Kasumi-1 (cell line): ENCODE measurements around the gene MMP21.

Source experiments
- DNase-seq, 2 experiments: peaks; one replicate each; lab custom pipeline; 2025; lab: John Stamatoyannopoulos, UW

MMP21 gene

DNA sequence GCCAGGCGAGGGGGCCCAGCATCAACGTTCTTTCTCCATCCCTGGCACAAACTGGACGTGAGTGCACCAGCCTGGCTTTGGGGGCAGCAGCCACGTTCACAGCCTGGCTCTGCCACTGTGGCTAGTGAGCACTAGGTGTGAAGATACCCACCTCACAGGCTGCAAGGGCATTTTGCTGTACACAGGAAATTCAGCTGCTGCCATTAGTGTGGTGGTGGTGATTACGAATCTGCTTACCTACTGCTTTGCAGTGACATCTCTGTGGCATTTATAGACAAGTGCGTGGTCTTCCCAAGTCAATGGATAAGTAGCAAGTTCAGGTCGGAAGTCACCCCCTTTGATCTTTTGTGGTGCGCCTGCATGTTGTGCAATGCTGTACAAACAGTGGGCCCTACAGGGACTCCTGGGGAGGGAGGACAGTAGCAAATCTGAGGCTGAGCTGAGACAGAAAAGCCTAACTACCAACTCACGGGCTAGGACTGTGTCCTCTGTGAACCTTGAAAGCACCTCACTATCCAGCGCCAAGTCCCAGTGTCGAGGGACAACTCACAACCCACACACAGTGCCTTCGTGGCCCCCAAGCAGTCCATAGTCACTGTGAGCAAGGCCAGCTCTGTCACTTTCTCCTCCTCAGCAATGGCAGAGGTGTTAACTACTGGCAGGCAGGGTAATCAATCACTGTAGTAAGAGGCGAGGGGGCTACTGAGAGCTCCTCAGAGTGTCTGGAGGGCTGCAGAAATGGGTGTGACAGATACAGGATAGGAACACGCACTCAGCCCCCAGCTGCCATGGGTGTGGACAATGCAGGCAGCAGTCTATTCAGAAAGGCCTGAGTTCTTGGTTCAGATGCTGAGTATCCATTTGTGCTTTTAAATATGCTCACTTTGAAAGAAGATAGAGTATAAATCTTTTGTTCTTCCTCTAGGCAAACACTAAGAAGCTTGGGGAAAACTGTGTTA is 17.0 kb upstream of the MMP21 start:
- DNase-seq = no peak

DNA sequence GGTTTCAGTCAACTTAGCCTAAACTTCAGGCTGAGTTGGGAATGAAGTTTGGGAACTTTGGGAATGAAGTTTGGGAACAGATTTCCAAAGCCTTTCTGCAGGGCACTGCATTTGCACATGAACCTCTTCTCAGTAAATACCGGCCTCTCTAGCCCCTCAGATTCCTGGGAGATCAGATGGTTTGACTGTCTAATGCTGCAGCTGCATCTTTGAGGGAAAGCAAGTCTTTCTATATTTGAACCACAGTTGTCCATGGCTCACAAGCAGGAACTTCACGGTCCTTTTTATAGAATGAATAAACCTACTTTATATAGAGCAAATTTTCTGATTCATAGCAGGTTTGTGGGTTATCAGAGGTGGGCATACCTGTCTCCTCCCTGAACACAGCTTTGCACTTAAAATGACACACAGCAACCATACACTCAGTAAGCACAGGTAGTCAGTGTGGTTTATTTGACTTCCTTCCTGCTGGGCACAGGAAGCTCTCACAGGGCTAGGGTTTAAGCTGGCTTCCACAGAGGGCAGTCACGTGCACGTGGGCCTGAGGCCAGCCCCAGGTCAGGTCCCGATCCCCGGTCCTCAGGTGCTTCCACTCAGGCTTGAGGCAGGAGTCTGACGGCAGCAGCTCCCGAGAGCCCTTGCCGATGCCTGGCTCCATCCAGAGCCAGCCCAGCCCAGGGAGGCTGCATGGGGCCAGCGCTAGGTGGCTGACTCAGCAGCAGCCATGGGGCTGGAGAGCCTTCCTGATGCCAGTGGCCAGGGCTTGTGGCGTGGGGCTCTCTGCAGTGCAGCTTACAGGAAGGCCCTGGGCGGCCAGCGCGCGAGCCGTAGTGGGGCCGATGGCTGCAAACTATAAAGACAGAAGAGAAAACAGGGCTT is 12.8 kb upstream of the MMP21 start:
- DNase-seq = no peak

DNA sequence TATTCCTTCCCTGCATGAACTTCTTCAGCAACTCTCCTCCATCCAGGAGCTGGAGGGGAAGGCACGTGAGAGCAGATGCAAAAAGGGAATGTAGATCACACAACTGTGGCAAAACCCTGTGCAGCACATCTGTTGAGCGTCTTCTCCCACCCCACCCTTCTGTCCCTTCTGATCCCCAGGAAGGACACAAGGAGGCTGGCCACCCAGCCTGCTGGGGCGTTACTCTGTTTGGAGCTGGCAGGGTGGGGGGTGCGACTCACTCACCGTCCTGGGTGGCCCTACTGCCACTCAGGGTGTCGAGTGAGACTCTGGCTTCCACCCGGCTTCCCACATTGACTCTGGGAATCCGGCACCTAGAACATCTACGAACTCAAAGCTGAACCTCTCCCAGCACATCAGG is 10.2 kb upstream of the MMP21 start:
- DNase-seq = no peak

DNA sequence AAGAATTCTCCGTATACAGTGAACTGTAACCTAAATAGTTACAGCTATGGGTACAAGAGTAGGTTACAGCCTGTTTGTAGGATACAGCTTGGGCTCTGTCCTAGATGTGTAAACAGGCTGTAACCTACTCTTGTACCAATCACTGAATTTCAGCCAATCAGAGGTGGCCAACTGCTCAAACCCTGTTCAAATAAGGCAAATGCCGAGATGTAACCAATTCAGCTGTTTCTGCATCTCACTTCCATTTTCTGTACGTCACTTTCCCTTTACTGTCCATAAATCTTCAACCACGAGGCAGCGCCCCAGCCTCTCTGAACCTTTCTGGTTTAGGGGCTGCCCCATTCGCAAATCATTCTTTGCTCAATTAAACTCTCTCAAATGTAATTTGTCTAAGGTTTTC is 8.3 kb upstream of the MMP21 start:
- DNase-seq = no peak

DNA sequence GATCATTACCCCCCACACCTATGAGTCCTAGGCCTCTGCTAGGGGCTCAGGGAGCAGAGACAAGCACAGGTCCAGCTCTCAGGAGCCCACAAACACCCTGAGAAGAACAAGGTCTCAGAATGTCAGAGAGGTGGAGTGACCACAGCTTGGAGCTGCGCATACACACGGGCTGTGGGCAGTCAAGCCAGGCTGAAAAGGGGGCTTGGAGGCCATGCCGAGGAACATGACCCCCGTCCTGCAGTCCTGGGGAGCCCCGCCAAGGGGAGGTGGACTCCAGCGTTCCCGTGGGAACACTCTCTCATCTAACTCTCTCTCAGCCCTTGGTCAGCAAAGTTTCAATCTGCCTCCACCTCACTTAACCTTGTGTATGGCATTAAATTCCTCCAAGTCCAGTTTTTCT is 7.8 kb upstream of the MMP21 start:
- DNase-seq = no peak

DNA sequence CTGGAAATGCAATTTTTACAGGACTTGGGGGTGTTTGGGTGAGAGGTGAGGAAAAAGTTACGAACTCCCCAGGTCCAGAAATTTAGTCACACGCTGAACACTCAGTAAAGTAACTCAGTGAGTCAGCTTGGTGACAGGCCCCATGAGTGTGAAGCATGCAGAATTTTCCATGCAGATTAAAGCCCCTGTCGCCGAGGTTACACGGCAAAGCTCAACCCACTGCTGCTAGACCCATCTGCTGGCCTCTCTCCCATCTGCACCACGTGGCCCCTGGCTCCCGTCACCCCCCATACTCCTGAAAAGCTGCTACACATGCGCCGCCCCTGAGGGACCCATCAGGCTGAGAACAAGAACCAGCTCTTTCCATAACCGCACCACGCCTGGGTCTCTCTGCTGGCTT is 7.0 kb upstream of the MMP21 start:
- DNase-seq = no peak

DNA sequence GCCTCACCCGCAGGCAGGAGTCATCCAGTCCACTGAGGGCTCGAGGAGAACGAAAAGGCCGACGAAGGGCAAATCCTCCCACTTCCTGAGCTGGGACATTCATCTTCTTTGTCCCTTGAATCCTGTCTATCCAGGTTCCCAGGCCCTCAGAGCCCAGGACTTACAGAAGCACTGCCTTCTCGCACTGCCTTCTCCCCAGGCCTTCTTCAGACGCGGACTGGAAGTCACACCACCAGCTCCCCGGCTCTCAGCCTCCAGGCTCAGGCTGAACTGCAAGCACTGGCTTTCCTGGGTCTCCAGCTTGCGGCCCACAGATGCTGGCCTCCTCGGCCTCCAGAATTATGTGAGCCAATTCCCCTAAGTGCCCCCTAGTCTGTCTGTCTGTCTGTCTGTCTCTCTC is 6.4 kb upstream of the MMP21 start:
- DNase-seq = no peak

DNA sequence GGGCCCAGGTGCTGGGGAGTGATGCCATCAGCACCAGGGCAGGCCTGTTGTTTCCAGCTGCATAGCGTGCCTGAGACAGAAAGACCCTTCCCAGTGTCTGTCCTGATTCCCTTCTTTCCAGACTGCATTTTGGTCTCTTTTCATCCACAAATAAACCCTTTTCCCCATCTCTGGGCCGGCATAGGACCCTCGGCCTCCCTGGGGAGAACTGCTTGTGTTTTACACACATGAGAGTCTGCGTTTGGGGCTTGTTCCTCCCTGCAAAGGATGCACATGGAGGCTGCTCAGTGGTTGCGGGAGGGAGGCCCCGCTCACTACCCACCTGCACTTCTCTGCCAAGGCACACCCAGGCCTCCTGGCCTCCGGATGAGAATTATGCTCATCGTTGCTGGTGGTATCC is 5.8 kb upstream of the MMP21 start:
- DNase-seq = no peak

DNA sequence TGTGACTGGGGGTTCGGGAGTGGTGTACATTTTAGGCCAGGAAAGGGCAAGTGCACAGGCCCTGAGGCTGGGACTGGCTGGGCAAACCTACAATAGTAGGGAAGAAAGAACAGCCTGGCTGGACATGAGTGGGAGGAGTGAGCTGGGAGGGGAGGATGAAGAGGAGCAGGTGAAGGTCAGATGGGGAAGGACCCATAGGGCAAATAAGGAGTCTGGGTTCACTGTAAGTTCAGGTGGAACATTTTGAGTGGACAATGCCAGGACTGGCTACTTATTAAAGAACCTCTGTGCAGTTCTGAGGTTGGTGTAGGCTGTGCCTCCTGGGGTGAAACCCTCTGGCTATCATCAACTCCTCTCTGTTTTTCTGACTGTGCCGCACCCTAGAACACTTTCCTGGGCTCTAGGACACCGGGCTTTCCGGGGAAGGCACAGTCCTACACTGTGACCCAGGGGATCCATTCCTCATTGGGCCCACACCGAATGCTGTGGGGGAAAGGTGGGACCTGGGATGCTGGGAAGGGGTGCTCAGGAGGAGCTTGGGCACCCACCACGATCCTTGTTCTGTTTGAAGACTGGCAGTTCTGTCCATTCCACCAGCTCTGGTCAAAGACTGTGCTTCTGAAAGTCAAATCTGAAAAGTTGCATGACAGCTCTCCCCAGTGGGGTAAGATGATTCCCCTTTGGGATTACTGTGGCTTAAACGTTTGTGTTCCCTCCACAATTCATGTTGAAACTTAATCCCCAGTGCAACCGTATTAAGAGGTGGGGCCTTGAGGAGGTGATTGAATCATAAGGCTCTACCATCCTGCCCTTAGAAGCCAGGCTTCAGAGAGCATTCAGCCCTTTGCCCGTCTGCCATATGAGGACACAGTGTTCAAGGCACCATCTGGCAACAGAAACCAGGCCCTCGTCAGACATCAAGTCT is 4.0 kb upstream of the MMP21 start:
- DNase-seq = no peak

DNA sequence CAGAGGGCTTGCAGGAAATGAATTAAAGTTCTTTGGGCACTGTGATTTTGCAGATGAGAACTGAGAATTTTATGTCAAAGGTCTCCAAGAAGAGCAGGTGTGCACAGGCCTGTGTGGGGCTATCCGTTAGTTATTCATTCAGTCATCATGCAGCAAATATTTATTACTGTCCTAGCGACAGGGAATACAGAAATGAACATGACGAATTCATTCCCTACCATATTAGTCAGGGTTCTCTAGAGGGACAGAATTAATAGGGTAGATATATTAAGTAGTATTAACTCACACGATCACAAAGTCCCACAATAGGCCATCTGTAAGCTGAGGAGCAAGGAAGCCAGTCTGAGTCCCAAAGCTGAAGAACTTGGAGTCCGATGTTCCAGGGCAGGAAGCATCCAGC is 2.9 kb upstream of the MMP21 start:
- no peak for DNase-seq

DNA sequence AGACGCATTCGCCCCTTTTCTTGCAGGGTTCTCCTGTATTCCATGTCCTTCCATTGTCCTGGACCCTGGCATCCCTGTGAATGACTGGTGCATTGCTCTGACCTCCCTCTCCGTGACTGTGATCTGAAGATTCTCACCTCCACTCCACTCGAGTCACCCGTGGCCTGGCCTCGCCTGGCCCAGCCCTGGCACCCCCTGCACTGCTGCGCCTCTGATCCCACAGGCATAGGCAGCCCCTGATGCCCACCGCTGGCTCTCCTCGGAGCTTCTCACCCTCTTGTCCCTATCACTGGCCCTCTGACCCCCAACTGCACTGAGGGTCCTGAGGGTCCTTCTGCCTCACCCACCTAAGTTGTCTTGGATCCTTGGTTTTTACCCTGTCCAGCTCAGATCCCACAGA is 2.2 kb upstream of the MMP21 start:
- DNase-seq = no peak

DNA sequence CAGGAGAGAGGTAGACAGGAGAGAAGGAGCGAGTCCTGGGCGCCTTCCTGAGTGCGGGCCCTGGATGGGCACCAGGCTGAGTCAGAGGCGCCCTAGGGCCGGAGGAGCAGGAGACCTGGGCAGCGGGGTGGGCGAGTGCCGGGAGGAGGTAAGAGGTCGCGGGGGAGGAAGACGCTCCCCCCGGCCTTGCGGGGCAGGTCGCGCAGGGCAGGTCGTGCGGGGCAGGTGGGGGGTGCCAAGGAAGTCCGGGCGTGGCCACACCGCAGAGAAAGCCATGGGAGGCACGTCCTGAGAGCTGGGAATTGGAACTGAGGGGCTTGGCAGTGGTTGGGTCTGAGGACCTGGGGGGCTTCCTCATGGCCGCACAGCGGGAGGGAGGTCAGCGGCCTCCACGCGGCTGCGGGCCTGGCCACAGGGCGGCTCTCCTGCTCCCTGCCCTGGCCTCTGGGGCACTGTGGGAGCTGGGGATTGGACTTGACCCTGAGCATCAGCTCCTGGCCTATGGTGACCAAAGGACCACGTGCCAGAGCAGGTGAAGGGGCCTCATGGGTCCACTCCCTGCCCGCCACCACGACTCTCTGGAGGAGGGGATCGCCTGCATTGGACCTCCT is 935 bp downstream of the MMP21 start:
- no peak for DNase-seq

DNA sequence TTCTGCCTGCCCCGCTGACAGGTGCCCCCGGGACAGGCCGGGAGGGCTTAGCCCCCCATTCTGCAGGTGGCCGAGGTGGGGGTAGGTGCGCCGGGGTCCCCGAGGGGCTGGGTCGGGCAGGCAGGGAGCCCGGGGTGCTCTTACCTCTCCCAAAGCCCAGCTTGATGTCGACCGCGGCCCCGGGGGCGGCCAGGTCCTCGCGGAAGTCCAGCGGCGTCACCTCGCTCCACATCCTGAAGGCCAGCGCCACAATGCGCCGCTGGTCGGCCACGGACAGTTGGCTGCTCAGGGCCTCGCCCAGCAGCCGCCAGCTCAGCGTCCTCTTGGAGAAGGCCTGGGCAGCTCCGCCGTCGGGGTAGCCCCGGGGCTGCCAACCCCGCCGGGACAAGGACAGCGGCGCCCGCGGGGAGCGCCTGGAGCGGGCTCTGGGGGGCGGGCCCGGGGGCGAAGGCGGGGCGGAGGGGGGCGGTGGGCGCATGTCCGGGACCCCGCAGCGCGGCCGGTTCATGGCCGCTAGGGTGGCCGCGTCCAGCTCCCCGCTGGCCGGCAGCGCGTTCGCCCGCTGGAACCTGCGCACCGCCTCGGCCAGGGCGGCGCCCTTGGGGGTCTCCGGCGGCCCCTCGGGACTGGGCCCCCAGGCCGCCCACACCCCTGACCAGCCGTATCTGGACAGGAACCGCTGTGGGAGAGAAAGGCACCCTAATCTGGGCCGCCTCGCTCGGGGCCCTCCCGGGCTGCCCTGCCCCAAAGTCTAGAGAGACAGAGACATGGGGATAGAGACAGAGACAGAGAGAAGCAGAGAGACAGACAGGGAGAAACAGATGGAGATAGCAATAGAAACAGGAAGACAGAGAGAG is 1.7 kb downstream of the MMP21 start:
- DNase-seq = no peak

DNA sequence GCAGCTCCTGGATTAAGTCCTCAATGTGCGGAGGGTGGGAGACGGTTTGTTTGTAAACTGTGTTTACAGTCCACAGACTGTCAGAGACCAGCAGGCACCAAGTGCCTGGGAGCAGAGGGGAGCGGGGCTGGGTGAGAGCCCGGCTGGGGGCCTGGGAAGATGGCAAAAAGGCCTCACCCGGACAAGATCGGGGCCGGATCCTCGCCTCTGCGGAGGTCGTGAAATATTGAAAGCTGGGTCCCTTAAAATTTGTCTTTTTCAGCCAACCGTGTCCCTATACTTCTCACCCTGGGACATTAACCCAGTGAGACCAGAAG is 2.8 kb downstream of the MMP21 start:
- no peak for DNase-seq

DNA sequence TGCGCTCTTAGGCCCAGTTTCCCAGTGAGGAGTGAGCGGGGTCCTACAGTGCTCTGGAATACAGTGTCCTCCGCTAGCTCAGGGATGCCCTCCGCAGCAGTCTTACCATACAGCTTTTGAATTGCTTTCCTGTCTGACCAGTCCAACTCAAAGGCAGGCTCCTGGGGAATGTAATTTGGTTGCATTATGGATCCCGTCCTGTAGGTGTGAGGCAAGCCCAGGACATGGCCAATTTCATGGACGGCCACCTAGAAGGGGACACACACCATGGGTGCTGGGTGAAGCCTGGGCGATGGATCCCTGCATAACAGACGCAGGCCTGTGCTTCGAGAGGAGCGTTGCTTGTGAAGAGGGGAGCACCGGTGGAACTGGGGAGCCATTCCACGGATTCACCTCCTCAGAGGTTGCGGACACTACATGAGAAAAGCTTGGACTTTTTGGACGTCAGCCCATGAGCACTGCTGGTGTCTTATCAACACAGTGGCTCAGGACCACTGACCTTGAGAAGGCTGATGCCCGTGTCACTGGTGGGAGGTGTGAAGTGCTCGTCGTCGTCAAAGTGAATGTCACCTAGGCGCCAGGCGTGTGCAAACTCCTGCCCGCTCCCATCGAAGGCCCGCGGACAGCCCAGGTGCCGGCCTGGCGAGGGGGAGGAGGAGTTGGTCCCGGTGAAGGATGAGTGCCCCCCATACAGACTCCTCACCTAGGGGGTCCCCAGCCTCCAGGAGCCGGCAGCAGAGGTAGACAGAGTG is 3.3 kb downstream of the MMP21 start:
- no peak for DNase-seq

DNA sequence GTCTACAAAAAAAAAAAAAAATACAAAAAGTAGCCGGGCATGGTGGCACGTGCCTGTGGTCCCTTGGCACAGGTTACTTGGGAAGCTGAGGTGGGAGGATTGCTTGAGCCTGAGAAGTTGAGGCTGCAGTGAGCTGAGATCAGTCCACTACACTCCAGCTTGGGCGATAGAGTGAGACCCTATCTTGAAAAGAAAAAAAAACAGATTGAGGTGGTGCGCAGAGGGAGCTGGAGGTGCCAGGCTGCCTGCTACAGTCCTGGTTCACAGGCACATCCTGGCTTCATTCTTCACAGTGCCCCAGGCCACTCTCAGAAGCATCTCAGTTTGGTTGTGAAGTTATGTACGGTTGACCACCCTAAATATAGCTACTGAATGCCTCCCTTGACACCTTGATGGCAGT is 4.8 kb downstream of the MMP21 start:
- no peak for DNase-seq

DNA sequence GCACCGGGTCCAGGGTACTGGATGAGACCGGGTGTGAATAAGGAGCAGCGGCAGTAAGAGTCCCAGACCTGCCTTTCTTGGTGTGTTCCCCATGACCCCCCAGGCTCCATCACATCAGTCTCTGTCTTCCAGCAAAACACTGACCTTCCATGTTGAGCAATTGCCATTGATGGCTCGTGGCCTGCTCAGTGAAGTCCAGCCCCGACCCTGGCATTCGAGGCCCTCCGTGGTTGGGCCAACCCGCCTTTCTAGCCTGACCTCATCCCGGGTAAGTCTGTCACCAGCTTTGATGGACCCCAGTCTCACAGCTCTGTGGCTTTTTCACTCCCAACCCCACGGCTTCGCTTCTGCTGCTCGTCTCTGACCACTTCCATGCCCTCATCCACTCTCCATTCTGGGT is 6.4 kb downstream of the MMP21 start:
- DNase-seq = no peak

DNA sequence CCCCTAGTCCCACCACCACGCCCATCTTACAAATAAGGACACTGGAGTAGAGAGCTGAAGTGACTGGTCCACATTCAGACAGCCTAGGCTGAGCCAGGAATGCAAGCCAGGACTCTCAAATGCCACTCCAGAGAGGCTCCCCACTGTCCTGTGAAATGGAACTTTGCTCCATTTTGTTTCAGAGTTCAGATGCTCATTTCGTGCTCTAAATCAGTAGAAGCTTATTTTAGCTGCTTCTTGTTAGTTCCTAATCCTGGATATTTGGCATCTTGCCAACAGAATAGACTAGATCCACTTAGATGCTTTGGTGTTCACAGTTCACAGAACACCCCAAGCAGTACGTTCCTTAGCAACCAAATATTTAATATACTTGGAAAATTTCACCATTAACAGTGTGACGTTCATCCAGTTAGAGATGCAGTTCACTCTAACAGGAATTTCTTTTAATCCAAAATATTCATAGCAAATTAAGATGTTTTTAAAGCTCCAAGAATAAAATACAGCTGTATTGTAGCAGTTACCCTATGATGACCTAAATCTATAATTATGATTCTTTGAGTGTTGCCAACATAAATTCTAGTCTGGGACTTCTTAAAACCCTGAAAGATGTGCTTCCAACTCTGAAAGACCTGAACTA is 7.3 kb downstream of the MMP21 start:
- DNase-seq = no peak

DNA sequence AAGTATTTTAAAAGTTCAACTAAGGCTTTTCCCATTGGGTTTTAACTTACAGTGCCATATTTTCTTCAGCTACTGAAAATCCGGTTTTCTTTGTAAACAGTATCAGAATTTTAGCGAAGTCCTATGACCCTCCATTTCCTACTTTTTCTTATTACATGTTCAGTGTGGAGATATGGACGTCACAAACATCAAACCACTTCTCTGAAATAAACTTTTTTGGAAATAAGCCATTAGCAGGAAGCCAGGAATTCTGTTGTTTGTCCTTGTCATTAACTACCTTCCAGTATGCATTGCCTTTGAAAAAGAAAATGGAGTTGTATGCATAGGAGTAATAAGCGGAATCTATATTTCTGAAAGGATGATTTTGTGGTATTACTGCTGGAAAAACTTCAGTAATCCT is 9.1 kb downstream of the MMP21 start:
- no peak for DNase-seq

DNA sequence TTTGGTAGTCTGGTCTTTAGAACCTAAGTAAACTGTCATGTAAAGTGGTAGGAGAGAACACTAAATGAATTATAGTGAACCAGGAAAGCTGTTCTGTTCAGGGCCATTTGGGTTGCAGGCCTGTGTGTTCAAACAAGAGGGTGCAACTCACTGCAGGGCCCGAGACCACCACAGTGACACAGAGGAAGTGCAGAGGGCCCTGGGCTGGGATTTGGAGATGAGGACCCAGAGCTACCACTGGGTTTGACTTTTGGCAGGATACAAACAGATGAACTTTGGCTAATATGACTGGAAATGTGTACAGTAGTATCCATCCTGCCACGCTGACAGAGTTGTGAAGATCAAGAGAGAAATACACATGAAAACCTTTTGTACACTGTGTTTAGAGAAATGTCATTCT is 9.8 kb downstream of the MMP21 start:
- DNase-seq = no peak
